Upper lobe of right lung (tissue), 1 donor: Measurements from ENCODE around the gene RITA1. TPM values are rescaled to one million over a fixed set of nuclear protein-coding genes. Genes with fewer than 3 reads are reported as not detected.
A peak's percentile ranks its signal among the peaks of the same experiment; 100 is the strongest.

Source experiments
- ATAC-seq: fragments of 200-7000 bp; cut with Tn5 transposase; one replicate; pipeline ENCODE4 v1.9.1; 2020; ENCODE audit warnings: mild to moderate bottlenecking, moderate library complexity
- DNase-seq: peaks from one replicate; pipeline ENCODE4 v3.0.0-alpha.2; 2020
- H3K27ac ChIP-seq: fragments of 200-600 bp; one replicate; pipeline ENCODE4 v1.8.0; 2022
- H3K27me3 ChIP-seq: fragments of 200-600 bp; one replicate; pipeline ENCODE4 v1.8.0; 2022; ENCODE audit warnings: mild to moderate bottlenecking
- H3K36me3 ChIP-seq: fragments of 200-600 bp; one replicate; pipeline ENCODE4 v1.8.0; 2022
- H3K4me1 ChIP-seq: fragments of 200-600 bp; one replicate; pipeline ENCODE4 v1.8.0; 2022
- H3K4me3 ChIP-seq: fragments of 200-600 bp; one replicate; pipeline ENCODE4 v1.8.0; 2022; ENCODE audit warnings: mild to moderate bottlenecking
- H3K9me3 ChIP-seq: fragments of 200-600 bp; one replicate; pipeline ENCODE4 v1.8.0; 2022
- CTCF ChIP-seq: fragments of 200-600 bp; IDR thresholded peaks from one replicate; pipeline ENCODE4 v1.8.0; 2022; ENCODE audit warnings: antibody characterized with exemption
- intact Hi-C: fragments of 100-400 bp; cut with DNase I; formaldehyde crosslinking; loops from one replicate; pipeline ENCODE4 v1.11.0; 2022
- total RNA-seq: library from RNA; stranded (reverse); fragmentation: NEBNext Ultra II Directional; extraction: Animal tissue kit (Norgen Biotek cat#: 25700); gene quantifications from one replicate; pipeline ENCODE4 v1.2.1, GENCODE V29; 2021
- donor health status: DM: no; HTN: yes; CAD: no; lungs with severe emphysema.

RITA1 gene
- total RNA-seq, 1 donor from 2014 or later = 16.4 TPM

GRCh38 chr12:113184098-113184899 is 1.2 kb upstream of the RITA1 start:
- peak overlapping the region; percentile 98 for H3K27ac ChIP-seq
- H3K27me3 ChIP-seq = no peaks in the 10 kb centered on the region
- intact Hi-C loops = no loop called here
- ATAC-seq (peak; percentile 49), DNase-seq (no peak)
- H3K9me3 ChIP-seq = no peaks in the 10 kb centered on the region
- H3K4me1 ChIP-seq = peaks cover 22% of the 10 kb centered on the region
- peak overlapping the region; percentile 79 for H3K4me3 ChIP-seq
- H3K36me3 ChIP-seq = peaks cover 19% of the 10 kb centered on the region
- TF ChIP-seq CTCF = no peak

- TF ChIP-seq CTCF = no peak
- intact Hi-C loops = no loop called here
- peak; percentile 91 for ATAC-seq
- peak overlapping the region; percentile 79 for H3K4me3 ChIP-seq
- peak; percentile 94 for DNase-seq
- no peaks in the 10 kb centered on the region for H3K27me3 ChIP-seq
- H3K4me1 ChIP-seq = peaks cover 22% of the 10 kb centered on the region
- H3K9me3 ChIP-seq = no peaks in the 10 kb centered on the region
- H3K36me3 ChIP-seq = peaks cover 13% of the 10 kb centered on the region
- H3K27ac ChIP-seq = peak overlapping the region; percentile 98
These were observed 681 bp upstream of the RITA1 start for GRCh38 chr12:113184900-113185179.

GRCh38 chr12:113186033-113186365 is 478 bp downstream of the RITA1 start:
- Histone ChIP-seq H3K36me3 (peaks cover 8% of the 10 kb centered on the region), H3K9me3 (no peaks in the 10 kb centered on the region), H3K27me3 (no peaks in the 10 kb centered on the region), H3K4me3 (peak overlapping the region; percentile 79), H3K27ac (peak overlapping the region; percentile 98), H3K4me1 (peaks cover 22% of the 10 kb centered on the region)
- no peak for ATAC-seq
- intact Hi-C loops = no loop called here
- TF ChIP-seq CTCF = no peak
- no peak for DNase-seq

GRCh38 chr12:113186666-113187325 is 1.3 kb downstream of the RITA1 start:
- H3K9me3 ChIP-seq = no peaks in the 10 kb centered on the region
- H3K27ac ChIP-seq = no peak overlapping the region
- intact Hi-C loops = no loop called here
- peaks cover 22% of the 10 kb centered on the region for H3K4me1 ChIP-seq
- no peak for ATAC-seq
- no peak for TF ChIP-seq CTCF
- no peaks in the 10 kb centered on the region for H3K27me3 ChIP-seq
- no peak for DNase-seq
- no peak overlapping the region for H3K4me3 ChIP-seq
- H3K36me3 ChIP-seq = peaks cover 15% of the 10 kb centered on the region

GRCh38 chr12:113189361-113189760 is 3.8 kb downstream of the RITA1 start:
- peaks cover 19% of the 10 kb centered on the region for H3K4me1 ChIP-seq
- no peak for DNase-seq
- peaks cover 20% of the 10 kb centered on the region for H3K36me3 ChIP-seq
- no peak overlapping the region for H3K27ac ChIP-seq
- no peaks in the 10 kb centered on the region for H3K27me3 ChIP-seq
- no peaks in the 10 kb centered on the region for H3K9me3 ChIP-seq
- peak; percentile 2 for ATAC-seq
- TF ChIP-seq CTCF = no peak
- H3K4me3 ChIP-seq = no peak overlapping the region
- intact Hi-C loops = no loop called here
